Neural crest cell (in vitro differentiated cells): ENCODE results near the gene SMAD3. TPM values are rescaled to one million over a fixed set of nuclear protein-coding genes. Genes with fewer than 3 reads are reported as not detected.

Source experiments
- DNase-seq: peaks from one replicate; pipeline ENCODE4 v3.0.0; 2021; ENCODE audit warnings: low read depth, mixed read lengths, low spot score
- H3K27ac Mint-ChIP-seq: one replicate; pipeline ENCODE4 v1.8.0; 2021; ENCODE audit warnings: mild to moderate bottlenecking, mixed read lengths; ENCODE audit not compliant: unreplicated experiment
- H3K27me3 Mint-ChIP-seq: 2 replicates; pipeline ENCODE4 v1.8.0; 2021; ENCODE audit warnings: low read depth, mild to moderate bottlenecking, mixed read lengths
- H3K36me3 Mint-ChIP-seq: 2 replicates; pipeline ENCODE4 v1.8.0; 2021; ENCODE audit warnings: low read depth, mild to moderate bottlenecking, mixed read lengths
- H3K4me1 Mint-ChIP-seq: 2 replicates; pipeline ENCODE4 v1.8.0; 2021; ENCODE audit warnings: mixed read lengths
- H3K4me3 Mint-ChIP-seq: one replicate; pipeline ENCODE4 v1.8.0; 2021; ENCODE audit warnings: mild to moderate bottlenecking, mixed read lengths
- H3K9me3 Mint-ChIP-seq: 2 replicates; pipeline ENCODE4 v1.8.0; 2021; ENCODE audit warnings: mixed read lengths
- total RNA-seq: library from RNA; stranded (reverse); gene quantifications from 2 replicates; pipeline ENCODE4 v1.2.1, GENCODE V29; 2021
- TF ChIP-seq, protein P1 (sequence below): fragments of 200-600 bp; sonication (generic); conservative IDR thresholded peaks from 2 replicates; pipeline ENCODE4 v1.5.0; 2021; ENCODE audit warnings: antibody characterized with exemption, mild to moderate bottlenecking

SMAD3 gene
- total RNA-seq, 1 donor from 2014 or later, result 39.5 TPM

DNA sequence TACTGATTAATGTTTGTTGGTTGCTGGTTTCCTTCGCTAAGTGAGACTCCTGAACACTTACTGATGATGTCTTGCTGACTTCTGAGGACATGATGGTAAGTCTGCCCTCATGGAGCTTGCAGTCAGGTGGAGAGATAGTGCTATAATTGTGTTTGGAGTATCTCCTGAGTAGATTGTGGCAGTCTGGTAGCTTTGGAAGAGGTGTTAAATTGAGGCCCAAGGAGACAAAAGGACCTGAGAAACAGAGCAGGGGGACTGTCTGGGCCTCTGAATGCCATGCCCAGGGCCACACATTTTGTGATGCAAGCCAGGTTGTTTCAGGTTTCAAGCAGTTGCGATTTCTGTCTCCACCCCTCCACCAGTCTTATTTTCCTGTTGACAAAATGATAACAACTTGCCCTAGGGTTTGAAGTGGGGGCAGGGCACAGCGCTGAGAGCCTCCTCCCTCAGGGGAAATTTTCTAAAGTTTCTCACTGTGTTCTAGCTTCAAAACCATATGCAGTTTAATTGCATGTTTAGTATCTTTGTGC lies 16.7 kb downstream of the SMAD3 start:
- peaks cover 47% of the 10 kb centered on the region for H3K4me1 Mint-ChIP-seq
- H3K27ac Mint-ChIP-seq, result no peak overlapping the region
- H3K4me3 Mint-ChIP-seq, result no peak overlapping the region

DNA sequence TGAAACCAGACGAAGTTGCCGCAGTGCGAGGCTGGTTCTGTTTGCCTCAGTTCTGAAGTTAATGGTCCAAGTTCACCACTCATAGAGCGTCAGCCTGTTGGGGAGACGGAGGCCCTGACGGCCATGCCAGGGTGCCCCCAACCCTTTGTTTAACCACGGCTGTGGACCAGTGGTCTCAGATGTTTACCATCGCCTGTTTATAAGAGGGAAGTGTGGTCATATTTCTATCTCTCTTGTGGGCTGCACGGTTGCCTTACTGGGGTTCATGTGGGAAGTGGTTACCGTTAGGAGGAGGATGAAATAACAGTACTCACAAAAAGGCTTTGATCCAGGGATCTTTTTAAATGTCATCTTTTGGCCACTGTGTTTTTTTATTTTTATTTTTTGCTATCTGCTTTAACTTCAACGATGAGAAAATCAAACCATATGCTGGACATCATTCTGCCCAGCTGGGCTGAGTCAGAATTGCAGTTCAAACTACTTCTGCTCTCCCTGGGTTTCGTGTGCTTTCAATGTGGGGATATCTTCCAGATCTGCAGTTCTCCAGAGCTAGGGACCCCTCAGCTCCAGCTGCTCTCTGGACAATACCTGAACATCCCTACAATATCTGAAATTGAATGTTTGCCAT lies 17.8 kb downstream of the SMAD3 start:
- no peak overlapping the region for H3K4me3 Mint-ChIP-seq
- H3K36me3 Mint-ChIP-seq, result peaks cover 11% of the 10 kb centered on the region
- DNase-seq, result no peak
- peaks cover 55% of the 10 kb centered on the region for H3K4me1 Mint-ChIP-seq
- TF ChIP-seq, protein P1, sequence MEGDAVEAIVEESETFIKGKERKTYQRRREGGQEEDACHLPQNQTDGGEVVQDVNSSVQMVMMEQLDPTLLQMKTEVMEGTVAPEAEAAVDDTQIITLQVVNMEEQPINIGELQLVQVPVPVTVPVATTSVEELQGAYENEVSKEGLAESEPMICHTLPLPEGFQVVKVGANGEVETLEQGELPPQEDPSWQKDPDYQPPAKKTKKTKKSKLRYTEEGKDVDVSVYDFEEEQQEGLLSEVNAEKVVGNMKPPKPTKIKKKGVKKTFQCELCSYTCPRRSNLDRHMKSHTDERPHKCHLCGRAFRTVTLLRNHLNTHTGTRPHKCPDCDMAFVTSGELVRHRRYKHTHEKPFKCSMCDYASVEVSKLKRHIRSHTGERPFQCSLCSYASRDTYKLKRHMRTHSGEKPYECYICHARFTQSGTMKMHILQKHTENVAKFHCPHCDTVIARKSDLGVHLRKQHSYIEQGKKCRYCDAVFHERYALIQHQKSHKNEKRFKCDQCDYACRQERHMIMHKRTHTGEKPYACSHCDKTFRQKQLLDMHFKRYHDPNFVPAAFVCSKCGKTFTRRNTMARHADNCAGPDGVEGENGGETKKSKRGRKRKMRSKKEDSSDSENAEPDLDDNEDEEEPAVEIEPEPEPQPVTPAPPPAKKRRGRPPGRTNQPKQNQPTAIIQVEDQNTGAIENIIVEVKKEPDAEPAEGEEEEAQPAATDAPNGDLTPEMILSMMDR, result no peak
- H3K27ac Mint-ChIP-seq, result no peak overlapping the region
- H3K9me3 Mint-ChIP-seq, result no peaks in the 10 kb centered on the region
- no peaks in the 10 kb centered on the region for H3K27me3 Mint-ChIP-seq

More for the DNA sequence above, 16.7 kb downstream of the SMAD3 start:
- Mint-ChIP-seq H3K36me3 (peaks cover 11% of the 10 kb centered on the region), H3K27me3 (no peaks in the 10 kb centered on the region), H3K9me3 (no peaks in the 10 kb centered on the region)
- TF ChIP-seq, protein P1, result no peak
- no peak for DNase-seq

DNA sequence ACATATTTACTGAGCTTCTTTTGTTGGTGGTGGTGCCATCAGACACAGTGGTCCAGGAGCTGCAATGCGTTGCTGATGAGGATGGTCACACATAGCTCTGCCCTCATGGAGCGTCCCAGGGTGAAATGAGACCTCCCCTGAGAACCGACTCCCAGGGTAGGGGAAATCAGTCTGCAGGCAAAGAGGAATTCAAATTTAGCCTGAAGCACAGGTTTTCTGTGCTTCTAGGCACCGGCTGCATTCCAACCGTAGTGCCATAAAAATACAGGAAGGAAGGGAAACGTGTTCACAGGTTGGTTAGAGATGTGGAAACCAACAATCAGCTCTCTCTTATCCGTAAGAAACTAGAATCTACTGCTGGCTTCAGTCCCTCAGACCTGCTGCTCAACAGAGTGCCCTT lies 19.2 kb downstream of the SMAD3 start:
- Mint-ChIP-seq H3K4me3 (no peak overlapping the region), H3K4me1 (peaks cover 62% of the 10 kb centered on the region), H3K9me3 (no peaks in the 10 kb centered on the region), H3K36me3 (peaks cover 11% of the 10 kb centered on the region), H3K27me3 (no peaks in the 10 kb centered on the region), H3K27ac (no peak overlapping the region)
- no peak for DNase-seq
- TF ChIP-seq, protein P1, result no peak

- Mint-ChIP-seq H3K9me3 (no peaks in the 10 kb centered on the region), H3K36me3 (peaks cover 6% of the 10 kb centered on the region), H3K27ac (no peak overlapping the region), H3K27me3 (no peaks in the 10 kb centered on the region), H3K4me1 (peaks cover 59% of the 10 kb centered on the region), H3K4me3 (no peak overlapping the region)
- TF ChIP-seq, protein P1, result no peak
- DNase-seq, result no peak
Observed at GRCh38 chr15:67085237-67085817, 19.9 kb downstream of the SMAD3 start.

GRCh38 chr15:67085818-67086636 lies 20.6 kb downstream of the SMAD3 start:
- peaks cover 61% of the 10 kb centered on the region for H3K4me1 Mint-ChIP-seq
- H3K36me3 Mint-ChIP-seq, result peaks cover 6% of the 10 kb centered on the region
- no peak overlapping the region for H3K4me3 Mint-ChIP-seq
- no peak for DNase-seq
- H3K27ac Mint-ChIP-seq, result no peak overlapping the region
- no peaks in the 10 kb centered on the region for H3K9me3 Mint-ChIP-seq
- no peaks in the 10 kb centered on the region for H3K27me3 Mint-ChIP-seq
- TF ChIP-seq, protein P1, result no peak
